SHP77 (cell line): ENCODE results near the gene SRPK2.

Experiments used
- DNase-seq, 2 experiments: peaks; one replicate each; lab custom pipeline; 2025; lab: John Stamatoyannopoulos, UW

The SRPK2 gene

DNA sequence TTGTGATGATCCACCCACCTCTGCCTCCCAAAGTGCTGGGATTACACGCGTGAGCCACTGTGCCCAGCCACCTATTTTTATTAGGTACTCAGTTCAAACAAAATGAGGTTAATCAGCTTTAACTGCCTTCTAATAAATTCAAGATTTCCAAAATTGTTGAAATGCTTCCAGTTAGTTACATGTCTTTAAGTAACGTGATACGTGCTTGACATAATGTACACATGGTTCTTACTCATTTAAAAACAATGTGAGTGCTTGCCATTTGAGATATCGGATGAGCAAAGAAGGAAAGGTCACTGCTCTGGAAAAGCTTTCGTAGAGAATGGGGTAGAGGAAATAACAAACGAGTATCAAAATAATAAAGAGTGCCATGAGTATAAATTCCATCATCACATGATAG, 291.1 kb downstream of the SRPK2 start:
- DNase-seq, result no peak

GRCh38 chr7:105096306-105096705, 292.4 kb downstream of the SRPK2 start:
- DNase-seq, result no peak

GRCh38 chr7:105094966-105095365, 293.8 kb downstream of the SRPK2 start:
- no peak for DNase-seq

- no peak for DNase-seq
These were observed 300.3 kb downstream of the SRPK2 start for GRCh38 chr7:105088456-105088855.

DNA sequence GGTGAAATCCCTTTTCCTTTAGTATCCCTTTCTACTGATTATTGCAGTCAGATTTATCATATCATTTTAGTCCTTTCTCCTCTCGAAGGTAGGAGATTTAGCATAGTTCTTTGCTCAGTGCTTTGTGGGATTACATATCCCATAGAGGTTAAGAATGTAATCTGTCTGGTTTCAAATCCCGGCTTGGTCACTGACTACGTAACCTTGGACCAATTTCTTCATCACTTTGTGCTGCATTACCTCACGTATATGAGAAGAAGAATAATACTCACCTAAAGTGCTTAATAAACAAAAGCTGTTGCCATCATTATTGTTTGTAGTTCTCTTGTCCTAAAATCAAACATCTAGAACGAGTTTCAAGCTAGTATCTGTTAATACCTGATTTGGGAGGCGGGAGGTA, 300.7 kb downstream of the SRPK2 start:
- no peak for DNase-seq

DNA sequence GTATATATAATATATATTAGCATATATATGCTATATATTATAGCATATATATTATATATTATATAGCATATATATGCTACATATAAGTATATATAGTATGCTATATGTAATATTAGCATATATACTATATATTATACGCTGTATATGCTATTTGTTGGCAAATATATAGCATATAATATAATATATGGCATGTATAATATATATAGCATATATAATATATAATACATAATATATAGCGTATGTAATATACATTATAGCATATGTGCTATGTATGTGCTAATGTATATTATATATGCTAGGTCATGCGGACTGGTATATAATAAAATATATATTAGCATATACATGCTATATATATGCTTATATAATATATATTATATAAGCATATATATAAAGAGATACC, 301.9 kb downstream of the SRPK2 start:
- DNase-seq, result no peak

GRCh38 chr7:105084581-105084980, 304.1 kb downstream of the SRPK2 start:
- DNase-seq, result no peak

DNA sequence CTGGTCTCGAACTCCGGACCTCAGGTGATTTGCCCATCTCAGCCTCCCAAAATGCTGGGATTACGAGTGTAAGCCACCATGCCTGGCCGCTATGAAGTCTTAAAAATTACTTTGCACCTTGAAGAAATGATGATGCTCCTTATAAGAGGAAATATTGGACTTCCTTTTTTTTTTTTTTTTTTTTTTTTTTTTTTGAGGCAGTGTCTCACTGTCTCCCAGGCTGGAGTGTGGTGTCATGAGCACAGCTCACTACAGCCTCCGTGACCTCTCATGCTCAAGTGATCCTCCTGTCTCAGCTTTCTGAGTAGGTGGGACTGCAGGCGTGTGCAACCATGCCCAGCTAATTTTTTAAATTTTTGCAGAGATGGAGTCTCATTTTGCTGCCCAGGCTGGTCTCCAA, 309.4 kb downstream of the SRPK2 start:
- DNase-seq, result no peak

- DNase-seq, result no peak
These were observed 315.6 kb downstream of the SRPK2 start for GRCh38 chr7:105073143-105073542.

- DNase-seq, result no peak
These were observed 319.8 kb downstream of the SRPK2 start for GRCh38 chr7:105068886-105069285.

DNA sequence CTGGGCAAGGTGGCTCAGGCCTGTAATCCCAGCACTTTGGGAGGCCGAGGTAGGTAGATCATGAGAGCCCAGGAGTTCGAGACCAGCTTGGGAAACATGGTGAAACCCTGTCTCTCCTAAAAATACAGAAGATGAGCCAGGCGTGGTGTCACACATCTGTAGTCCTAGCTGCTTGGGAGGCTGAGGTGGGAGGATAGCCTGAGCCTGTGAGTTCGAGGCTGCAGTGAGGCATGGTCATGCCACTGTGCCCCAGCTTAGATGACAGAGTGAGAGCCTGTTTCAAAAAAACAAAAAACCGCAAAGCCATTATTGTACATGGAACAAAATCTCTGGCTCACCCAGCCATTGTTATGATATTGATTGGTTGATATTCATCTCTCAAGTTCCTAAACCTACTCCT, 321.0 kb downstream of the SRPK2 start:
- DNase-seq, result no peak
